ENCODE data around the gene RFC5. TPM values are rescaled to one million over a fixed set of nuclear protein-coding genes. Genes with fewer than 3 reads are reported as not detected.

Gene RFC5
- total RNA-seq, 1 donor from 2014 or later, result 5.2 TPM

GRCh38 chr12:118063576-118064391 lies 47.3 kb downstream of the RFC5 start:
- TF ChIP-seq, protein P1, sequence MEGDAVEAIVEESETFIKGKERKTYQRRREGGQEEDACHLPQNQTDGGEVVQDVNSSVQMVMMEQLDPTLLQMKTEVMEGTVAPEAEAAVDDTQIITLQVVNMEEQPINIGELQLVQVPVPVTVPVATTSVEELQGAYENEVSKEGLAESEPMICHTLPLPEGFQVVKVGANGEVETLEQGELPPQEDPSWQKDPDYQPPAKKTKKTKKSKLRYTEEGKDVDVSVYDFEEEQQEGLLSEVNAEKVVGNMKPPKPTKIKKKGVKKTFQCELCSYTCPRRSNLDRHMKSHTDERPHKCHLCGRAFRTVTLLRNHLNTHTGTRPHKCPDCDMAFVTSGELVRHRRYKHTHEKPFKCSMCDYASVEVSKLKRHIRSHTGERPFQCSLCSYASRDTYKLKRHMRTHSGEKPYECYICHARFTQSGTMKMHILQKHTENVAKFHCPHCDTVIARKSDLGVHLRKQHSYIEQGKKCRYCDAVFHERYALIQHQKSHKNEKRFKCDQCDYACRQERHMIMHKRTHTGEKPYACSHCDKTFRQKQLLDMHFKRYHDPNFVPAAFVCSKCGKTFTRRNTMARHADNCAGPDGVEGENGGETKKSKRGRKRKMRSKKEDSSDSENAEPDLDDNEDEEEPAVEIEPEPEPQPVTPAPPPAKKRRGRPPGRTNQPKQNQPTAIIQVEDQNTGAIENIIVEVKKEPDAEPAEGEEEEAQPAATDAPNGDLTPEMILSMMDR (IDR thresholded peaks at IDR 0.05), result no peak
- DNase-seq (ENCODE audit: low spot score in 2 of 2), result no peak
- Histone ChIP-seq H3K27ac (peak overlapping the region in 1 of 2 donors; percentile 95), H3K27me3 (no peaks in the 10 kb centered on the region), H3K4me1 (peaks cover 0 to 8% of the 10 kb centered on the region in 2 donors), H3K9me3 (no peaks in the 10 kb centered on the region), H3K4me3 (no peak overlapping the region), H3K36me3 (no peaks in the 10 kb centered on the region)
- intact Hi-C loops (cut with DNase I), result loop anchor here (2.0 to 5.0 kb wide), 4 partner anchors 39 to 1114 kb away; partner anchors contain the start of genes HSPB8 and TAOK3

- DNase-seq (ENCODE audit: low spot score in 2 of 2), result no peak
- Histone ChIP-seq H3K27me3 (no peaks in the 10 kb centered on the region), H3K9me3 (no peaks in the 10 kb centered on the region), H3K4me1 (peaks cover 0 to 5% of the 10 kb centered on the region in 2 donors), H3K27ac (no peak overlapping the region), H3K4me3 (no peak overlapping the region), H3K36me3 (no peaks in the 10 kb centered on the region)
- intact Hi-C loops (cut with DNase I), result loop anchor here (5.0 kb wide), 2 partner anchors 123 to 1113 kb away; partner anchors contain the start of gene HSPB8
- TF ChIP-seq, protein P1 (IDR thresholded peaks at IDR 0.05), result peak in 1 of 3 experiments; percentile 10
Observed at GRCh38 chr12:118064608-118065007, 48.1 kb downstream of the RFC5 start.

DNA sequence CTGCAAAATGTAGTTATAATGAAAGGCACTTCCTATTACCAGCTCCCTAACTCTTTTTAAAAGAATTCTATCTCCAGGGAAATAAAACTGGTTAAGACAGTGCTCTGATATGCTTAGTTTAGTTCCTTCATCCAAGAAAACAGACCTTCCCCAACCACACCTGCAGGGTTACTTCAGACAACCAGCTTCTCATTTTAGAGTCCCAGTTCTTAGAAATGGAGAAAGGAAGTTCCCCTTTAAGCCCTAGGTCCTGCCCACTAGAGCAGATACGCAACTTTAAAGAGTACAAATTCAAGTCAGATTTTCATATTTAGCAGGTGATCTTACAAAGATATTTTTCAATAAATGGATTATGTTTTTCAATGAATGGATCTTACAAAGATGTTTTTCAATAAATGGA lies 48.9 kb downstream of the RFC5 start:
- TF ChIP-seq, protein P1 (IDR thresholded peaks at IDR 0.05), result no peak
- H3K27ac ChIP-seq, result no peak overlapping the region

DNA sequence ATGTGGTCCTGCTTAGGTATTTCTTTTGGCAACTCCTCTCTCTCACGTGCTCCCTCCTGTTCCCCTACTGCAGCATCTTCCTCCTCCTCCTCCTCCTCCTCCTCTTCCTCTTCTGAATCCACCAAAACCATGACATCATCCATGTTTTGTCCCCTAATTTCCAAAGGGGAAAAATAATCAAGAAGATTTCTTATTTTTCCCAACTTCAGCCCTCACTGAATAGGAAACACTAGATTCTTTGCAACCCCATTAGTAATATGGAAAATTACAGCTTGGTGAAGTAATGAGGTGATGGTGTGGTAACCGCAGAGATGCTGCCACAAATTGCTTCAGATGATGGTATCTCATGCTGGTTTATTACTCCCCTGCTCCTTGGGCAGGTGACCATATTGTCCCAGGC lies 51.9 kb downstream of the RFC5 start:
- Histone ChIP-seq H3K4me3 (no peak overlapping the region), H3K36me3 (no peaks in the 10 kb centered on the region), H3K4me1 (peaks cover 0 to under 1% of the 10 kb centered on the region in 2 donors), H3K9me3 (no peaks in the 10 kb centered on the region), H3K27ac (no peak overlapping the region), H3K27me3 (no peaks in the 10 kb centered on the region)
- TF ChIP-seq, protein P1 (IDR thresholded peaks at IDR 0.05), result no peak
- DNase-seq (ENCODE audit: low spot score in 2 of 2), result no peak
- intact Hi-C loops (cut with DNase I), result no loop called here

More for the DNA sequence above, 48.9 kb downstream of the RFC5 start:
- intact Hi-C loops (cut with DNase I), result no loop called here
- H3K27me3 ChIP-seq, result no peaks in the 10 kb centered on the region
- no peak overlapping the region for H3K4me3 ChIP-seq
- H3K9me3 ChIP-seq, result no peaks in the 10 kb centered on the region
- peaks cover 0 to 5% of the 10 kb centered on the region in 2 donors for H3K4me1 ChIP-seq
- DNase-seq (ENCODE audit: low spot score in 2 of 2), result no peak
- no peaks in the 10 kb centered on the region for H3K36me3 ChIP-seq

DNA sequence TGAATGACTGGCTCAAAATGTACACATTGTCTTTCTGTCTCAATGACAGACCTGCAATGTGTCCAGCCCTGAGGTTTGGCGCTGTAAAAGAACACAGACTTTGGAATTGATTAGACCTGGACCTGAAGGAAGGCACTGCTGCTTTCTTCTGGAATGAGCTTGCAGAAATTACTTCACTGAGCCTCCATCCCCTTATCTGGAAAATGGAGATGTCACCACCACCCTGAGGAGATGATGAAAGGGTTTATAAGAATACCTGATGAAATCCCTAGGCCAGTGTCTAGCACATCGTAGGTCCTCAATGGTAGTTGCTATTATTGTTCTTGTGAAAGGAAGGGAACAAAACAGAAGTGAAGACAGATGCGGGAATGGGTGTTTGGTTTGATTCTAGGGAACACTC lies 54.1 kb downstream of the RFC5 start:
- H3K4me3 ChIP-seq, result no peak overlapping the region
- H3K27me3 ChIP-seq, result no peaks in the 10 kb centered on the region
- no peaks in the 10 kb centered on the region for H3K4me1 ChIP-seq
- no peaks in the 10 kb centered on the region for H3K36me3 ChIP-seq
- no peak overlapping the region for H3K27ac ChIP-seq
- DNase-seq (ENCODE audit: low spot score in 2 of 2), result no peak
- no peaks in the 10 kb centered on the region for H3K9me3 ChIP-seq
- intact Hi-C loops (cut with DNase I), result no loop called here
- TF ChIP-seq, protein P1 (IDR thresholded peaks at IDR 0.05), result no peak

Measured in ascending aorta (tissue), 2 donors.